ENCODE results near the gene ETNK1.

ETNK1 gene

DNA sequence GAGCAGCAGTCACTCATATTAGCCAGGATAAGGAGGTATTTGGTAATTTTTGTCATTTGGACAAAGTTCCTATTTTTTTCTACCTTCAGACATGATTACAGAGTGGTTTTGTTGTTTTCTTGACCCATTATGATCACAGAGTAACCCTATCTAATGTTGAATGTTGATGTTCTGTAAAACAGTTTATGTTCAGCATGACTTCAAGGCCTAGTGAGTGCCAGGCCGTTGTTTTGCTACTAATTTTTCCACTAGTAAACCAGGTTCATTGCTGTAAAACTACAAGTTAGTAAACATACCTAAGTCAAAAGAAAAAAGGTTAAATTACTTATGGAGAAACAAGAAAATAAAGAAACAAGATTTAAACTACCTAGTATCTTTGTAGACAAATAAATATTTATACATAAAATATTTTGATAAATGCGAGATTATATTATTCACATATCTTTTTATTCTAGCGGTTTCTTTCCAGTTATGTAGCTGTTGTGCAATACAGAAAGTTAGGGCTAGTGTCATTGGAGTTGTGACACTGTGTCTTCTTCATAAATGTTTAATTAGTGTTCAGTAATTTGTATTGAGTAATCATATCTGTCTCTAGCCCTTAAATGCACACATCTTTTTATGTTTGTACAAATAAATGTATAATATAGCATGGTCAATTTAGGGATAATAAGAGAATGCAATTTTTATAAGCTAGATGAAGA is 16.5 kb downstream of the ETNK1 start:
- Histone ChIP-seq H3K9me2 (replicated peaks; ENCODE audit: control insufficient read depth, low read length) (no peaks in the 10 kb centered on the region), H3K4me3 (ENCODE audit: low read length) (no peak overlapping the region), H3K9me3 (ENCODE audit: control insufficient read depth, insufficient read depth, low read length) (no peaks in the 10 kb centered on the region), H3K27ac (ENCODE audit: low read depth, low read length) (no peak overlapping the region), H4K20me1 (ENCODE audit: control insufficient read depth, insufficient read depth, low read depth, low read length) (no peaks in the 10 kb centered on the region), H3K27me3 (ENCODE audit: control insufficient read depth, low read length) (no peaks in the 10 kb centered on the region), H3K4me1 (ENCODE audit: control insufficient read depth, low read length) (no peaks in the 10 kb centered on the region), H3K36me3 (ENCODE audit: control insufficient read depth, low read length) (peaks cover 10% of the 10 kb centered on the region), H3K4me2 (ENCODE audit: low read length) (no peak overlapping the region), H3F3A (ENCODE audit: control insufficient read depth, insufficient read depth) (no peaks in the 10 kb centered on the region), H3K79me2 (ENCODE audit: control insufficient read depth, low read length) (peaks cover 55% of the 10 kb centered on the region)
- TF ChIP-seq EZH2phosphoT487 (IDR thresholded peaks at IDR 0.05; ENCODE audit: borderline replicate concordance, low read length) = no peak
- TF ChIP-seq, protein P1, sequence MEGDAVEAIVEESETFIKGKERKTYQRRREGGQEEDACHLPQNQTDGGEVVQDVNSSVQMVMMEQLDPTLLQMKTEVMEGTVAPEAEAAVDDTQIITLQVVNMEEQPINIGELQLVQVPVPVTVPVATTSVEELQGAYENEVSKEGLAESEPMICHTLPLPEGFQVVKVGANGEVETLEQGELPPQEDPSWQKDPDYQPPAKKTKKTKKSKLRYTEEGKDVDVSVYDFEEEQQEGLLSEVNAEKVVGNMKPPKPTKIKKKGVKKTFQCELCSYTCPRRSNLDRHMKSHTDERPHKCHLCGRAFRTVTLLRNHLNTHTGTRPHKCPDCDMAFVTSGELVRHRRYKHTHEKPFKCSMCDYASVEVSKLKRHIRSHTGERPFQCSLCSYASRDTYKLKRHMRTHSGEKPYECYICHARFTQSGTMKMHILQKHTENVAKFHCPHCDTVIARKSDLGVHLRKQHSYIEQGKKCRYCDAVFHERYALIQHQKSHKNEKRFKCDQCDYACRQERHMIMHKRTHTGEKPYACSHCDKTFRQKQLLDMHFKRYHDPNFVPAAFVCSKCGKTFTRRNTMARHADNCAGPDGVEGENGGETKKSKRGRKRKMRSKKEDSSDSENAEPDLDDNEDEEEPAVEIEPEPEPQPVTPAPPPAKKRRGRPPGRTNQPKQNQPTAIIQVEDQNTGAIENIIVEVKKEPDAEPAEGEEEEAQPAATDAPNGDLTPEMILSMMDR (IDR thresholded peaks at IDR 0.05; ENCODE audit: low read depth, low read length, poor library complexity, severe bottlenecking) = no peak

DNA sequence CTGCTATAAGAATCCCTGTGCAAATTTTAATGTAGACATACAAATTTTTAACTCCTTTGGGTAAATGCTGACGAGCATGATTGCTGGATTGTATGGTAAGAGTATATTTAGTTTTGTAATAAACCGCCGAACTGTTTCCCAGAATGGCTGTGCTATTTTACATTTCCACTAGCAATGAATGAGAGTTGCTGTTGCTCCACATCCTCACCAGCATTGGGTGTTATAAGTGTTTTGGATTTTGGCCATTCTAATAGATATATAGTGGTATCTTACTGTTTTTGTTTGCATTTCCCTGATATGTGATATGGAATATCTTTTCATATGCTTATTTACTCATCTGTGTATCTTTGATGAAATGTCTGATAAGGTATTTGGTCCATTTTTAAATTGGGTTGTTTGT is 23.7 kb downstream of the ETNK1 start:
- Histone ChIP-seq H3K36me3 (ENCODE audit: control insufficient read depth, low read length) (peaks cover 24% of the 10 kb centered on the region), H3K4me2 (ENCODE audit: low read length) (no peak overlapping the region)
- TF ChIP-seq, protein P1 (IDR thresholded peaks at IDR 0.05; ENCODE audit: low read depth, low read length, poor library complexity, severe bottlenecking) = no peak
- TF ChIP-seq EZH2phosphoT487 (IDR thresholded peaks at IDR 0.05; ENCODE audit: borderline replicate concordance, low read length) = no peak

DNA sequence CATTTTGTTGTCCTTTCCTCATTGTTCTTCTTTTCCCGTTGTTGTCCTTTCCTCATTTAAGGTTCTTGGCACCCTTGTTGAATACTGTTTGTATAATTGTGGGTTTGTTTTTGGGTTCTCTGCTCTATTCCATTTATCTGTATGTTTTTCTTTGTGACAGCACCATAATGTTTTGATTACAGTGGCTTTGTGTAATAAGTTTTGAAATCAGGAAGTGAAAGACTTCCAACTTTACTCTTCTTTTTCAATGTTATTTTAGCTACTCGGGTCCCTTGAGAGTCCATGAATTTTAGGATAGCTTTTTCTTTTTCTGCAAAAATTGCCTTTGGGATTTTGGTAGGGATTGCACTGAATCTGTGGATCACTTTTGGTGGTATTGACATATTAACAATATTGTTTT is 28.1 kb downstream of the ETNK1 start:
- Histone ChIP-seq H3K79me2 (ENCODE audit: control insufficient read depth, low read length) (peaks cover 34% of the 10 kb centered on the region), H3K9me2 (replicated peaks; ENCODE audit: control insufficient read depth, low read length) (no peaks in the 10 kb centered on the region), H3K27me3 (ENCODE audit: control insufficient read depth, low read length) (no peaks in the 10 kb centered on the region), H3K36me3 (ENCODE audit: control insufficient read depth, low read length) (peaks cover 21% of the 10 kb centered on the region), H4K20me1 (ENCODE audit: control insufficient read depth, insufficient read depth, low read depth, low read length) (no peaks in the 10 kb centered on the region), H3K4me1 (ENCODE audit: control insufficient read depth, low read length) (peaks cover 8% of the 10 kb centered on the region), H3F3A (ENCODE audit: control insufficient read depth, insufficient read depth) (no peaks in the 10 kb centered on the region), H3K4me2 (ENCODE audit: low read length) (no peak overlapping the region), H3K9me3 (ENCODE audit: control insufficient read depth, insufficient read depth, low read length) (no peaks in the 10 kb centered on the region), H3K4me3 (ENCODE audit: low read length) (no peak overlapping the region), H3K27ac (ENCODE audit: low read depth, low read length) (no peak overlapping the region)
- TF ChIP-seq EZH2phosphoT487 (IDR thresholded peaks at IDR 0.05; ENCODE audit: borderline replicate concordance, low read length) = no peak
- TF ChIP-seq, protein P1 (IDR thresholded peaks at IDR 0.05; ENCODE audit: low read depth, low read length, poor library complexity, severe bottlenecking) = no peak

More for the DNA sequence above, 23.7 kb downstream of the ETNK1 start:
- Histone ChIP-seq H4K20me1 (ENCODE audit: control insufficient read depth, insufficient read depth, low read depth, low read length) (no peaks in the 10 kb centered on the region), H3K9me2 (replicated peaks; ENCODE audit: control insufficient read depth, low read length) (no peaks in the 10 kb centered on the region), H3K4me1 (ENCODE audit: control insufficient read depth, low read length) (peaks cover 8% of the 10 kb centered on the region), H3K4me3 (ENCODE audit: low read length) (no peak overlapping the region), H3K27ac (ENCODE audit: low read depth, low read length) (no peak overlapping the region), H3K79me2 (ENCODE audit: control insufficient read depth, low read length) (peaks cover 28% of the 10 kb centered on the region), H3F3A (ENCODE audit: control insufficient read depth, insufficient read depth) (no peaks in the 10 kb centered on the region), H3K9me3 (ENCODE audit: control insufficient read depth, insufficient read depth, low read length) (no peaks in the 10 kb centered on the region), H3K27me3 (ENCODE audit: control insufficient read depth, low read length) (no peaks in the 10 kb centered on the region)
